Activated T-cell treated with anti-CD3 and anti-CD28 coated beads for 24 hours (primary cell): ENCODE results near the gene NTSR1.
A peak's percentile ranks its signal among the peaks of the same experiment; 100 is the strongest.

Experiments
- DNase-seq: peaks from one replicate; pipeline ENCODE4 v3.0.0-alpha.2; 2020; ENCODE audit warnings: low read depth

Gene NTSR1

DNA sequence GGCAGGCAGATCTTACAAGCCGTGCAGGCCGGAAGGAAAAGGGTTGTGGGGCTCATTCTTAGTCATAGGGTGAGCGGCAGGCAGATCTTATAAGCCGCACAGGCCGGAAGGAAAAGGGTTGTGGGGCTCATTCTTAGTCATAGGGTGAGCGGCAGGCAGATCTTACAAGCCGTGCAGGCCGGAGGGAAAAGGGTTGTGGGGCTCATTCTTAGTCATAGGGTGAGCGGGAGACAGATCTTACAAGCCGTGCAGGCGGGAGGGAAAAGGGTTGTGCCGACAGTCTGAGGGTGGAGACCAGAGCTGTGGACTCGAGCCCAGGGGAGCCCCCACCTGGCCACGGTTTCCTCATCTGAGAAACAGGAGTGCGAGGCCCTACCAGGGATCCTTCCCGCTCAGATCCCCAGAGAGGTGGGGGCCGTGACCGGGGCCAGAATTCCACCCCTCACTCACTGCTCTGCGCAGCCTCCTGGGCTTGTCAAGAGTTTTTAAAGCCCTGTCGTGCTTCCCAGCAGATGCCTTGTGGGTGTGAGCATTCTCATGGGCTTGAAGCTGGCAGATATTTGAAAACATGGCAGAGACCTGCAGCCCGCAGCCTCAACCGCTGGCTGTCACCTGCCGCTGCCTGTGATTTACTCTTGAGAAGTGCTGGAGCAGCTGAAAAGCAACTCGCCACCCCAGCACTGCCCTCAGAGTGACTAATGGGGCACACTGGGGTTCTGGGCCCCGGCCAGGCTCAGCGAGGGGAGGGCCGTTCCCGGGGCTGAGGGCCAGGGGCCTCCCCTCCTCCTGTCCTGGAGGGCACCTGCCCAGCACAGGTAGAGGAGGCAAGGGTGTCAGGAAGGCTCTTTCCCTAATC, 31.9 kb downstream of the NTSR1 start:
- peak; percentile 74 for DNase-seq

- DNase-seq = no peak
Measured at GRCh38 chr20:62741191-62741691, 32.6 kb downstream of the NTSR1 start.

DNA sequence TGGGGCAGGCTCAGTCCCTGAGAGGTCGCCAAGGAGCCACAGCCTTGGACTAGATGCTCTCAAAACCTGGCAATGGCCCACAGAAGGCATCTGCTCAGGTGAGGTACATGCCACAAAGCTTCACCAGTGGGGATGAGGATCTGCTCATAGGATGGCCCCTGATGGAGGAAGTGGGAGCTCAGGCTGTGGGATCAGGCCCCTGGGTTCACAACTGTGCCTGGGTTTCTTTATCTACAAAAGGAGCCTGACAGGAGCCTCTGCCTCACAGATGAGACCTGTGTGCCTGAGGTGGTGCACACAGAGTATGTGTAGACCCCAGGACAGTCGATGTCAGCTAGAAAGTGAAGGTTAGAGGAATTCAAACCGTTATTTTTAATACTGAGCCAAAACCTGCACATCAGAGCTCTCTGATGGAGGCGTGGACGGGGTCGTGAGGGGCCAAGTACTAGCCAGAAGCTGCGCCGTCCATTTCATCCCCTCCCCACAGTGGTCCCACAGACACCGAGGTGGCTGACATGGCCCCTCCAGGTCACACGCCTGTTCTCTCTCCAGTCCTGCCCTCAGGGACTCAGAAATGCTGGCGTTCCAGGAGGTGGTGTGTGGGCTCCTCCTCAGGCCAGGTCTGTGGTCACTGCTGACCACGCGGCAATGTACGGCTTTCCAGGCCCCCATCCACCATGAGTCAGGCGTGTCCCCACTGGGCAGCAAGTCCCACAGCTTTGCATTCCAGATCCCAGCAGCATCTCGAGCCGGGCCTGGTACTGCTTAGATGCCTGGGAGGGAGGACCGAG, 33.3 kb downstream of the NTSR1 start:
- no peak for DNase-seq

DNA sequence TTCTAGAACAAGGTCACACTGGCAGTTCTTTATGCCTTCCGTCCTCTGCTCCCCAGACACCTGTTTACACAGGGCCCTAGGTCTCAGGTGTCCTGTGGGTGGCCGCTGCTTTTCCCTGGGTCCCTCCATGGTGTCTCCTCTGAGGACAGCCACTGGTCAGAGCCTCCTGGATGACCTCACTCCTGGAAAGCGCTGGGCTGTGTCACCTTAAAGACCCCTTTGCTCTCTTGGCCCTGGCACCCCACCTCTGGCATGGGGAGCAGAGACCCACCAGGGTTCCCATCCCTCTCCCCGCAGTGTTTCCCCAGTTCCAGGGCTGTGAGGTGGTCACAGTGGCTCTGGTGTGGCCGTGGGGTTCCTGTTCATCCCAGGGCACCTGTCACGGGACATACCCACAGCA, 33.9 kb downstream of the NTSR1 start:
- DNase-seq = no peak

GRCh38 chr20:62742979-62743776, 34.5 kb downstream of the NTSR1 start:
- no peak for DNase-seq

DNA sequence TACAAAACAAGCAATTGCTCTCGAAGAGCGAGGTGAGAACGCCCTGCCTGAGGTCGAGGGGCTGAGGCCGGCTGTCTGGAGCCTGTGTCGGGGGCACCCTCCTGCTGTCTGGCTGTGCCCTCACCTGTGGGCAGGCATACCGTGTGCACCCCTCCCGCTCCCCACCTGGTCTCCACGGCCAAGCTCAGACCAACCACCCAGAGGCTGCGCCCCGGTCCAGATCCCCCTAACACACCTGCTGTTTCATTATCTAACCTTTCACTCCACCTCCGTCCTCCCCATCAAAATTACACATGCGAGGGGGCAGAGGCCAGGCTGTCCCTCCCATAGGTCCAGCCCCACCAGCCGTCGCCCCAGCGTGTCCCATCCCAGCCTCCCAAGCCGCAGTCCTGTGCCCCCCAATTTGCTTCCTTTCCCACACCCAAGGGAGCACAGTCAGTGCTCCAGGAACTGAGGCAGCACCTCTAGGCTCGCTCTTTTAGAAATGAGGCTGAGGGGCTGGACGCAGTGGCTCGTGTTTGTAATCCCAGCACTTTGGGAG, 35.2 kb downstream of the NTSR1 start:
- no peak for DNase-seq

DNA sequence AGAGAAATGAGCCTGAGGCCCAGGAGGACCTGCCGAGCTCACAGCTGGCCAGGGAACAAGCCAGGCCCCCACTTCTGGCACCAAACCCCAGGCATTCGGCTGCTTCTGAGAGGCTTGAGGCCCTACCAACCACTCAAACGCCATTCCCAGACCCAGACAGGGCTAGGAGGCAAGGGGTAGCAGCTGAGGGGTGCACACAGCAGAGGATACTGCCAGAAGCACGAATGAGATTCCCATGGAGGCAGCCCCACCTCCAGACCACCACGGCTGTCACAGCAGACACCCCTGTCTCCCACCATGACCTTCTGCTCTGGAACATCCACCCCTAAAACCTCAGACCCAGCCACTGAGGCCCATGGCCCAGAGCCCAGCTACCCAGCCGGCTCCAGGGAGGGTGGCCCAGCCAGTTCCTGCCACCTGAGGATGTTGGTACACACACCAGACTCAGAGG, 36.1 kb downstream of the NTSR1 start:
- no peak for DNase-seq

DNA sequence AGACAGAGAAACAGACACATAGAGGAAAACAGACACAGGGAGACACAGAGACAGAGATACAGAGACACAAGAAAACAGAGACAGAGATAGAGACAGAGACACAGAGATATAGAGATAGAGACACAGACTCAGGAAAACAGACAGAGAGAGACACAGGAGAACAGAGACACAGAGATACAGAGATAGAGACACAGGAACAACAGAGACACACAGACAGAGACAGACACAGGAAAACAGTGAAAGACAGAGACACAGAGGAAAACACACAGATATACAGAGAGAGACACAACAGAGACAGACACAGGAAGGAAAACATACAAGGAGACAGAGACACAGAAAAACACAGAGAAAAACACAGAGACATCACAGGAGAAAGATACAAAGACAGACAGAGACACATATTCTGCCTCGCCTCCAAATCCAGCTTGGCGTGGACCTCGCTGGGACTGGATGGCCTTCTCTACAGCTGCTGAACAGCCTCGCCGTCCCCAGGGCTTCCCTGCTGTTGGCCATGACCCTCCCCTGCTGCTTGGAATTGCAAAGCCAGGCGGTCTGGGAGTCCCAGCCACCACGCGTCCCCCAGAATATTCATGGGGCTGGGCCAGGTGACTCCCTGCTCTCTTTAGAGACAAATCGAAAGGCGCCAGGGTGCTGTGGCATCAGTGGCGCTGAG, 36.8 kb downstream of the NTSR1 start:
- no peak for DNase-seq

DNA sequence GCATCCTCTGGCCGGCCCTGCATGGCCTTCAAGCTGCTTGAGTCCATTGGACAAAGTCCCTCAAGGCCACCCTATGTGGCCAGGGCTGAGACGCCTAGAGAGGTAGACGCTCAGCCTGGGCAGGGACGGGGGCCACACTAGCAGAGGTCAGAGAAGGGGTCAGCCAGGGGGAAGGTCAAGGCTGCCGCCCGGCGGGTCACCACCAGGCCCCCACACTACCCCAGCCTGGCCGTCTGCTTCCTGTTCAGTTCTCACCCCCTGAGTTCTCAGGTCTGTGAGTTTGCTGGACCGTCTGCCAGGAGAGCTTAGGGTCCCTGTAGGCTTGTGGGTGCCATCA, 37.3 kb downstream of the NTSR1 start:
- no peak for DNase-seq

- DNase-seq = no peak
Measured at GRCh38 chr20:62748311-62748710, 39.7 kb downstream of the NTSR1 start.

DNA sequence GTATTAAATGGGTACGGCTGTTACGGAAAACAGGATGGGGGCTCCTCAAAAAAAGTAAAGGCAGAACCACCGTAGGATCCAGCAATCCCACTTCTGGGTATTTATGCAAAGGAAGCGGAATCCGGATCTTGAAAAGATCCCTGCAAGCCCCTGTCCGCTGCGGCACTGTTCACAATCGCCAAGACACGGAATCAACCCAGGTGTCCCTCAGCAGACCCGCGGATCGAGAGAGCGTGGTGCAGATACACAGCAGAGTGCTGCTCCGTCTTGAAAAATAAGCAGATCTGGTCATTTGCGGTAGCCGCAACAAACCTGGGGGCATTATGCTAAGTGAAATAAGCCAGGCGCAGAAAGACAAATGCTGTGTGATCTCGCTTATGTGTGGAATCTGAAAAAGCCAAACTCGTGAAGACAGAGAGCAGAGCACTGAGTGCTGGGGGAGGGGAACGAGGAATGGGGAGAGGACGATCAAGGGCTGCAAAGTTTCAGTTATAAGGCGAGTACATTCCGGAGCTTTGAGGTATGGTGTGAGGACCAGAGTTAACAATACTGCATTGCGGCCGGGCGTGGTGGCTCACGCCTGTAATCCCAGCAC, 41.3 kb downstream of the NTSR1 start:
- no peak for DNase-seq

DNA sequence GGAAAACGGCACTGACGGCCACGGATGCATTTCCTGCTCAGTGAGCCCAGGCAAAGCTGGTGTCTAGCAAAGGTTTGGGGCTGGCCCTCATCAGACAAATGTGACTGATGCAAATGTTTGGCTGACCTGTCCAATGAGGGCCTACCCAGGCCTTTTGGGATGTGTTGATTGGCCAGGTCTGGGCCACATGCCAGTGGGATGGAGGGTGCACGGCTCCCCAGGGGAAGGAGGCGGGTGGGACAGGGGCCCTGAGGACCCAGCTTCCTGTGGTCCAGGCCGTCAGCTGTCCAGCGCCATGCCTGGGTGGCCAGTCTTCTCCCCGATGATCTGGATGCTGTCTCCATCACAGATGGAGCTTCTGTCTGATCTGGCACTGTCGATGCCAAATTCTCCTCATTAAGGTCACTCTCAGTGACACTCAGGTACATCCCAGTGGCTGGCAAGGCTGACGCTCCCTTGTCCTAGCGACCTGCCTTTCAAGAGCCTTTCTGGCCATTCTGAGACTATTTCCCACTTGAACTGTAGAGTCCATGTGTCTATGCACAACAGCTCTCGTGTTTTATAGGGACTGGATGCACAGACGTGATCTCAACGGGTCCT, 43.0 kb downstream of the NTSR1 start:
- DNase-seq = no peak

- no peak for DNase-seq
Measured at GRCh38 chr20:62752181-62752670, 43.6 kb downstream of the NTSR1 start.

- no peak for DNase-seq
Measured at GRCh38 chr20:62752671-62753501, 44.2 kb downstream of the NTSR1 start.

DNA sequence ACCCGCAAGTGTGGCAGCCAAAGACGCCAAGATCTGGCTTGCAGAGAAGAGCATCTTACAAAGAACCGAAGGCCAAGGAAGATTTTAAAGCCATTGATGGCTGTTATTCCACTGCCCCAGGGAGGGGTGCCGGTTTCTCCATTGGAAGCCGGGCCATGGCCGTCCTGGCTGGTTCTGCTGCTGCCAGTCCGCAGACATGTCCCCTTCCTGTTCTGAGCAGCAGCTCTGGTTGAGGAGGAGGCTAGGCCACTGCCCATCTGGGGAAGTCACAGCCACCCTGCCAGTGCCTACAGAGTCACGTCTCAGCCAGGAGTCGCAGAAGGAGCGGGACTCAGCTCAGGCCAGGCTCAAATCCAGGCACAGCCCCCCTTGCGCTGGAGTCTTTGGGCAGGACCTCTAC, 45.0 kb downstream of the NTSR1 start:
- no peak for DNase-seq

DNA sequence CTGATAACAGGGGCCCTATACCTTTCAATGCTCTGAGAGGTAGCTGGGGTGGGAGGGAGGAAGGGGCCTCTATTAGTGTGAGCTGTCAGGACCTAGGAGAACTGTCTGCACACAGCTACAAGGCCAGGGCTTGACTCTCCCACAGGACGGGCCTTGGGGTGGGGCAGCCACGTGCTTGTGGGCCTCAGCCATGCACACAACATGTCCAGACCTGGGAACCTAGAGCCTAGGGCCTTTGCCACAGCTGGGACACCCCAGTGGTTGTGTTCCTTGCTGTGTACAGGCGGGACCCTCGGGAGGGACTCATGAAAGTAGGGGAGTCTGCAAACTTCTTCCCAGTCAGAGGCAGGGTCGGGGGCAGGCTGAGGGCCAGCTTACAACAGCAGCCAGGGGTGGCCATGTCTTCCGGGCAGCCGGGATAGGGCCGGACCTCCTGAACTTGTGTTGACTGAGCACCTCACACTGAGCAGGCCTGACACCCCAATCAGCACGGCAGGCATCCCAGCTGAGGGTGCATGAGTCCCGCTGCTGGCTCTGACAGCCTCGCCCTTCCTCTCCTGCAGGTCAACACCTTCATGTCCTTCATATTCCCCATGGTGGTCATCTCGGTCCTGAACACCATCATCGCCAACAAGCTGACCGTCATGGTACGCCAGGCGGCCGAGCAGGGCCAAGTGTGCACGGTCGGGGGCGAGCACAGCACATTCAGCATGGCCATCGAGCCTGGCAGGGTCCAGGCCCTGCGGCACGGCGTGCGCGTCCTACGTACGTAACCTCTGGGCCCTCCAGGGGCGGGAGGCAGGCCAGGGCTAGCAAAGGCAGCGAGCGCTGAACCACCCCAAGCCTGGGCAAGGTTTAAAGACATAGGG, 45.7 kb downstream of the NTSR1 start:
- DNase-seq = no peak

DNA sequence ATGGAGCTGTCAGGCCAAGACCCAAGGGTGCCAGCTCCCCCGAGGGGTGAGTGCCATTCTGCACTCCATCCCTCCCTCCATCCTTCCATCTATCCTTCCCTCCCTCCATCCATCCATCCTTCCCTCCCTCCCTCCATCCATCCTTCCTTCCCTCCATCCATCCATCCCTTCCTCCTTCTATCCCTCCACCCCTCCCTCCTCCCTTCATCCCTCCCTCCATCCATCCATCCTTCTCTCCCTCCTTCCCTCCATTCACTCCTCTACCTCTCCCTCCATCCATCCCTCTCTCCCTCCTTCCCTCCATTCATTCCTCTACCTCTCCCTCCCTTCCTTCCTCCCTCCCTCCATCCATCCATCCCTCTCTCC, 46.3 kb downstream of the NTSR1 start:
- DNase-seq = no peak

DNA sequence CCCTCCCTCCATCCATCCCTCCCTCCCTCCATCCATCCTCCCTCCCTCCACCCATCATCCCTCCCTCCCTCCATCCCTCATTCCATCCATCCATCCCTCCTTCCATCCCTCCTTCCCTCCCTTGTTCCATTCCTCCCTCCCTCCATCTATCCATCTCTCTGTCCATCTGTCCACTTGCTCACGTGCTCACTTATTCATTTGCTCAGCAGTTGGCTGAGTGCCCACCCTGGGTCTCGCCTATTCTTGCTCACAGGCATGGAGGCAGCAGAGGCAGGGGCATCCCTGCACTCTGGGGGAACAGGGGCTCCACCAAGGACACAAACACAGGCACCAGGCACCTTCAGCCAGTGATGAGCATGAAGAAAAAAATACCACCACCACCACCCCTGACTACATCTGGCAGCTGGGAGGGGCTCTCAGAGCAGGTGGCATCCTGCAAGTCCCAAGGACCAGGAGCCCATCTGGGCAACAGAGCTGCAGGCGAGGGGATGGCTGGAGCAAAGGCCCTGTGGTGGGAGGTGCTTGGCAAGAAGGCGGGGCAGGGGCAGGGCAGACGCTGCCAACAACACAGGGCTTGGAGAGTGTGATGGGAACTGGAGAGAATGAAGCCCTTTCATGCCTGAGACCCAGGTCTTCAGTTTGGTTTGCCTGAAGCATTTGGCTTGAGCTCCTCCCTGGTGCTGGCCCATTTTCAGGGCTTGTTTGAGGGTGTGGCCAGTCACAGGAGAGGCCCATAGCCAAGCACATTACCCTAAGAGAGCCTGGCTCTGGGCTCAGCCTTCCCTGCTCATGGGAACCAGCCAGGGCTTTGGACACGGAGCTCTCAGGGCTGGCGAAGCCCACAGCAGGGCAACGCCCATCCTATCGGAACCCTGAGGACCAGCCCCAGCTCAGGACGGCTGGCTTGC, 47.4 kb downstream of the NTSR1 start:
- no peak for DNase-seq
